ENCODE results near the gene PCIF1.

Gene PCIF1

DNA sequence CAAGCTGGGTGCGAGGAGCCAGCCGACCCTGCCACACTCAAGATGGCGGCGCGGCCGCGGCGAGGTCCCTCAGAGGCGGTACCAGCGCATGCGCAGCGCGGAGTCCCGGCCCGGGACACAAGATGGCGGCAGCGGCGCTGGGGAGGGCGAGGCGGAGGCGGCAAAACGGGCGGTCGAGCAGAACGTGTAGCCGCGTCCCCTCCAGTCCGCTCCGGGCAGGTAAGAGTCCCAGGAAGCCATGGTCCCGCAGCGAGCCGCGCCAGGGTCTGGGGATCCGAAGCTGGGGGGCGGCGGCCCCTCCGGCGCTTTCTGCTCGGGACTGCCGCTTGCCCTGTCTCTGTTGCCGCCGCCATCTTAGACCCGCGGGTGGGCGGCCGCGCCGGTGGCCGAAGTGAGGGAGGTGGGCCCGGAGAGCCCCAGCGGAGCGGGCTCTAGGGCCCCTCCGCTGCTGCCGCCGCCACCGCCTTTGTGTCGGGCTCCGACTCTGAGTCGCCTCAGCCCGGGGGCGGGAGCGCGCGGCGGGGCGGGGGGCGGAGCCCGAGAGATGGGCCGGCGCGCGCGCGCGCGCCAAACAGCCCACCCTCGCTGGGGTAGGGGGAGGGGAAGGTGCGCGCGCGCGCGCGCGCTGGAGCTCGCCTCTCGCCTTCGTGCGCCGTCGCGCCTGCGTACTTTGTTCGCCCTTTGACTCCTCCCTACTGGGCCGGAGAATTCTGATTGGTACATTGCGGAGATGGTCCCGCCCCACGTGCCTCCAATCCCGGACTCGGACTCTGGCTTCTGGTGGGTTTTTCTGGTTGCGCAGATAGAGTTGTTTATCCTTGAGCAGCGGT lies at the start of gene PCIF1:
Gene PCIF1, plus strand, starts transcription at position 98 of the 830 bp plus-strand sequence. CDS start 4,317 bp downstream, outside the sequence.
- Mint-ChIP-seq H3K4me3 (peak within 1 kb of the TSS; percentile 98), H3K27me3 (ENCODE audit: low read depth) (no peaks in the 10 kb centered on the region), H3K36me3 (ENCODE audit: low read depth) (peaks cover 31% of the 10 kb centered on the region), H3K4me1 (ENCODE audit: low read depth) (peaks cover 23% of the 10 kb centered on the region), H3K27ac (peak within 1 kb of the TSS; percentile 98), H3K9me3 (no peaks in the 10 kb centered on the region)
- DNase-seq (ENCODE audit: low spot score): peak; percentile 97

- H3K27me3 Mint-ChIP-seq (ENCODE audit: low read depth): no peaks in the 10 kb centered on the region
- H3K36me3 Mint-ChIP-seq (ENCODE audit: low read depth): peaks cover 27% of the 10 kb centered on the region
- H3K4me3 Mint-ChIP-seq: no peak overlapping the region
- peaks cover 38% of the 10 kb centered on the region for H3K4me1 Mint-ChIP-seq (ENCODE audit: low read depth)
- no peak overlapping the region for H3K27ac Mint-ChIP-seq
- no peak for DNase-seq (ENCODE audit: low spot score)
- H3K9me3 Mint-ChIP-seq: no peaks in the 10 kb centered on the region
These were observed 47.7 kb upstream of the PCIF1 start for GRCh38 chr20:45886590-45887345.

DNA sequence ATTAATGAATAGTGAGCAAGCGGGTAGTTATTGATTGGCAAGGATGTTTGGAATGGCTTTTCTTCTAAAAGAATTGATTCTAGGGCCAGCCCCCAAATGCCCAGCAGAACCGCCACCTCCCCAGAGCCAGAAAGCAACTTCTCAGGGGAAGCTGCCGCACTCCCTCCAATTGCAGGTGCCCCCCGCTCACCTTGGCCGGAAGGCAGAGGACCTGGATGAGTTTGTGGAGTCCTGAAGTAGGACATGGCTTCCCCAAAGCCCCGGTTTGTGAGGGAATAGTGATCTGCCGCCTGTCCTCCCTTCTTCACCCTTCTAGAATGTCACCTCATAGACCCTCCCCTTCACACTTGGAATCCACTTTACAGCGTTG lies 47.2 kb upstream of the PCIF1 start, which contains the start of gene SPATA25:
Gene SPATA25, minus strand, starts transcription at position 277 of the 370 bp plus-strand sequence. Its CDS starts 32 bp downstream, at position 245.
- no peak within 1 kb of the TSS for H3K4me3 Mint-ChIP-seq
- peaks cover 38% of the 10 kb centered on the region for H3K4me1 Mint-ChIP-seq (ENCODE audit: low read depth)
- H3K9me3 Mint-ChIP-seq: no peaks in the 10 kb centered on the region
- peaks cover 25% of the 10 kb centered on the region for H3K36me3 Mint-ChIP-seq (ENCODE audit: low read depth)
- no peaks in the 10 kb centered on the region for H3K27me3 Mint-ChIP-seq (ENCODE audit: low read depth)
- no peak for DNase-seq (ENCODE audit: low spot score)
- no peak within 1 kb of the TSS for H3K27ac Mint-ChIP-seq

DNA sequence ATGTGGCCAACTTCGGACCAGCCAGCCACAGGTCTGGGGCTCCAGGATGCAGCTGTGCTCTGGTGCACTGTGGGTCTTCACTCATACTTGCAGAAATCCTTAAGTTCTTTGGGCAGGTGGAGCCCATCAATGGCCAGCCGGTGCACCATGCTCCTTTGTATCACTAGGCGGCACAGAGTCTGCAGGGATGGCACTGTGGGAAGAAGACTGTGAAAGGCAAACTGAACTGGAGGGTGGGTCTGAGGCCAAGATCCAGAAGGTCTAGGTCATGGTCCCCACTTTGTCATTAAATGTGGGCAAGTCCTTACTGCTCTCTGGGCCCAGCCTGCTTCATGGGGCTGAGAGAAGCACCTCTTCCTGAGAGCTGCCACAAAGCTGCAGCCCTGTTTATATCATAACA lies 45.8 kb upstream of the PCIF1 start:
- Mint-ChIP-seq H3K4me3 (no peak overlapping the region), H3K36me3 (ENCODE audit: low read depth) (peaks cover 12% of the 10 kb centered on the region), H3K27ac (no peak overlapping the region), H3K27me3 (ENCODE audit: low read depth) (no peaks in the 10 kb centered on the region), H3K9me3 (no peaks in the 10 kb centered on the region), H3K4me1 (ENCODE audit: low read depth) (peaks cover 32% of the 10 kb centered on the region)
- no peak for DNase-seq (ENCODE audit: low spot score)

- H3K4me1 Mint-ChIP-seq (ENCODE audit: low read depth): peaks cover 27% of the 10 kb centered on the region
- H3K36me3 Mint-ChIP-seq (ENCODE audit: low read depth): peaks cover 7% of the 10 kb centered on the region
- H3K4me3 Mint-ChIP-seq: peak overlapping the region; percentile 92
- no peaks in the 10 kb centered on the region for H3K9me3 Mint-ChIP-seq
- peak; percentile 40 for DNase-seq (ENCODE audit: low spot score)
- H3K27me3 Mint-ChIP-seq (ENCODE audit: low read depth): no peaks in the 10 kb centered on the region
- peak overlapping the region; percentile 52 for H3K27ac Mint-ChIP-seq
These were observed 44.2 kb upstream of the PCIF1 start for GRCh38 chr20:45890077-45890984.

DNA sequence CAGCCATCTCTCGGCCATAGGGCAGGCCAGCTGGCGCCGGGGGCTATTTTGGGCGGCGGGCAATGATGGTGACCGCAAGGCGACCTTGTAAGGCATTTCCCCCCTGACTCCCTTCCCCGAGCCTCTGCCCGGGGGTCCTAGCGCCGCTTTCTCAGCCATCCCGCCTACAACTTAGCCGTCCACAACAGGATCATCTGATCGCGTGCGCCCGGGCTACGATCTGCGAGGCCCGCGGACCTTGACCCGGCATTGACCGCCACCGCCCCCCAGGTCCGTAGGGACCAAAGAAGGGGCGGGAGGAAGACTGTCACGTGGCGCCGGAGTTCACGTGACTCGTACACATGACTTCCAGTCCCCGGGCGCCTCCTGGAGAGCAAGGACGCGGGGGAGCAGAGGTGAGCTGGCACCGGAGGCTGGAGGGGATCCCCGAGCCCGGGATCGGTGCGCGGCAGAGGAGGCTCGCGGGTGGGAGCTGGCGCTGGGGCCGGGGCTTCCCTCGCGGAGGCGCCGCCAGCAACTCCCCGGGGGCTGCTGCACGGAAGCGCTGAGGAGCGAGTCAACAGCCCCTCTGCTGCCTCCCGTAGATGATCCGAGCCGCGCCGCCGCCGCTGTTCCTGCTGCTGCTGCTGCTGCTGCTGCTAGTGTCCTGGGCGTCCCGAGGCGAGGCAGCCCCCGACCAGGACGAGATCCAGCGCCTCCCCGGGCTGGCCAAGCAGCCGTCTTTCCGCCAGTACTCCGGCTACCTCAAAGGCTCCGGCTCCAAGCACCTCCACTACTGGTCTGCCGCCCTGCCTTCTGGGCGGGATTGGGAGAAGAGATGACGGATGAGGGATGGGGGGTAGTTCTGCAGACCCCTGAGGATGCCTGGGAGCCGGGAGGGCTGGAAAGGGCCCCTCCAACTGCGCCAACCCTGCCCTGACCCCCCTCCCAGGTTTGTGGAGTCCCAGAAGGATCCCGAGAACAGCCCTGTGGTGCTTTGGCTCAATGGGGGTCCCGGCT lies 43.2 kb upstream of the PCIF1 start, which contains the start of the genes CTSA and NEURL2:
Gene CTSA, plus strand, starts transcription at position 351 of the 999 bp plus-strand sequence. Its CDS starts 234 bp downstream, at position 585.
Gene NEURL2, minus strand, starts transcription at position 224 of the 999 bp plus-strand sequence. Its CDS starts 217 bp downstream, at position 7.
- no peaks in the 10 kb centered on the region for H3K27me3 Mint-ChIP-seq (ENCODE audit: low read depth)
- H3K36me3 Mint-ChIP-seq (ENCODE audit: low read depth): peaks cover 6% of the 10 kb centered on the region
- peaks cover 24% of the 10 kb centered on the region for H3K4me1 Mint-ChIP-seq (ENCODE audit: low read depth)
- peak within 1 kb of the TSS; percentile 80 for H3K27ac Mint-ChIP-seq
- peak within 1 kb of the TSS; percentile 92 for H3K4me3 Mint-ChIP-seq
- DNase-seq (ENCODE audit: low spot score): peak; percentile 86
- H3K9me3 Mint-ChIP-seq: no peaks in the 10 kb centered on the region

DNA sequence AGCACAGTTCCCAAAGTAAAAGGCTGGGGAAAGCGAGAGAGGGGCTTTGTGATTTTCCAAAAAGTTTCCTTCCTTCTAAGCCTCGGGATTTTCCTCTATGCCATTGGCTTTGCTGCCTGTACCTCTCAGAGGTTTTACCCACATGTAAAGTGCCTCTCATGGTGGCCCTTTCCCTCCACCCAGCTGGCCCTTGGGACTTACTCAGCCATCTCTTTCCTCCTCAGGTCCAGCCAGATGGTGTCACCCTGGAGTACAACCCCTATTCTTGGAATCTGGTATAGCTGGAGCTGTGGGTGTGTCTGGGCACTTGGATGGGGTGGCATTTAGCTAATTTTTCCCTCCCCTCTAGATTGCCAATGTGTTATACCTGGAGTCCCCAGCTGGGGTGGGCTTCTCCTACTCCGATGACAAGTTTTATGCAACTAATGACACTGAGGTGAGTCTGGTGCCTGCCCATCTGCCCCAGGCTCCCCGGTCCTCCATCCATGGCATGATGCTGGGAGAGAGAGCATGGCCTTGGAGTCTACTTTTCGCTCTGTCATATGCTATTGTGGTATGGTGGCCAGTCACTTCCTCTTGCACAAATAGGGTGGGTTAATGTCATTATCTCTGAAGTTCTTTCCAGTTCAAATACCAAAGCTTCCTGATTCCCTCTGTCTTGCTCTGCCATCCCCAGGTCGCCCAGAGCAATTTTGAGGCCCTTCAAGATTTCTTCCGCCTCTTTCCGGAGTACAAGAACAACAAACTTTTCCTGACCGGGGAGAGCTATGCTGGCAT lies 42.2 kb upstream of the PCIF1 start:
- Mint-ChIP-seq H3K36me3 (ENCODE audit: low read depth) (peaks cover 6% of the 10 kb centered on the region), H3K27me3 (ENCODE audit: low read depth) (no peaks in the 10 kb centered on the region), H3K4me1 (ENCODE audit: low read depth) (peaks cover 23% of the 10 kb centered on the region), H3K9me3 (no peaks in the 10 kb centered on the region), H3K4me3 (peak overlapping the region; percentile 92), H3K27ac (peak overlapping the region; percentile 80)
- DNase-seq (ENCODE audit: low spot score): no peak

- peak overlapping the region; percentile 17 for H3K27ac Mint-ChIP-seq
- no peaks in the 10 kb centered on the region for H3K9me3 Mint-ChIP-seq
- peaks cover 23% of the 10 kb centered on the region for H3K4me1 Mint-ChIP-seq (ENCODE audit: low read depth)
- no peaks in the 10 kb centered on the region for H3K27me3 Mint-ChIP-seq (ENCODE audit: low read depth)
- no peaks in the 10 kb centered on the region for H3K36me3 Mint-ChIP-seq (ENCODE audit: low read depth)
- peak overlapping the region; percentile 92 for H3K4me3 Mint-ChIP-seq
- DNase-seq (ENCODE audit: low spot score): no peak
These were observed 41.5 kb upstream of the PCIF1 start for GRCh38 chr20:45892828-45893500.

DNA sequence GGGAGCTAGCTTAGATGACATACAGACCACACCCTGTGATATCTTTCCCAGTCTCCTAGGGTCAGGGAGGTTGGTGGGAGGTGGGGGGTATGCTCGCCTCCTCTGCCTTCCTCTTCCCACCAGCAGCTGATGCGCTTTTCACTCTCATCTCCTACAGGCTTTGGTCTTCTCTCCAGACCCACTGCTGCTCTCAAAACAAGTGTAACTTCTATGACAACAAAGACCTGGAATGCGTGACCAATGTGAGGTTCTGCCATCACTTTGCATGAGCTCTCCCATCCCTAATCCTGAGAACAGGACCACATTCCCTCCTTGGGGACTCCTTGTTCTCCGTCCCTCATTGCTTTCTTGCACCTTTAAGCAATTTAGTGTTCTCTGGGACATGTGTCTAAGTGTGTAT lies 40.7 kb upstream of the PCIF1 start:
- Mint-ChIP-seq H3K4me3 (no peak overlapping the region), H3K27me3 (ENCODE audit: low read depth) (no peaks in the 10 kb centered on the region), H3K27ac (no peak overlapping the region), H3K9me3 (no peaks in the 10 kb centered on the region), H3K36me3 (ENCODE audit: low read depth) (no peaks in the 10 kb centered on the region), H3K4me1 (ENCODE audit: low read depth) (peaks cover 23% of the 10 kb centered on the region)
- DNase-seq (ENCODE audit: low spot score): no peak

- no peaks in the 10 kb centered on the region for H3K9me3 Mint-ChIP-seq
- H3K27me3 Mint-ChIP-seq (ENCODE audit: low read depth): no peaks in the 10 kb centered on the region
- H3K4me3 Mint-ChIP-seq: no peak overlapping the region
- peaks cover 21% of the 10 kb centered on the region for H3K4me1 Mint-ChIP-seq (ENCODE audit: low read depth)
- no peak overlapping the region for H3K27ac Mint-ChIP-seq
- H3K36me3 Mint-ChIP-seq (ENCODE audit: low read depth): no peaks in the 10 kb centered on the region
- DNase-seq (ENCODE audit: low spot score): no peak
These were observed 39.7 kb upstream of the PCIF1 start for GRCh38 chr20:45894797-45895196.

DNA sequence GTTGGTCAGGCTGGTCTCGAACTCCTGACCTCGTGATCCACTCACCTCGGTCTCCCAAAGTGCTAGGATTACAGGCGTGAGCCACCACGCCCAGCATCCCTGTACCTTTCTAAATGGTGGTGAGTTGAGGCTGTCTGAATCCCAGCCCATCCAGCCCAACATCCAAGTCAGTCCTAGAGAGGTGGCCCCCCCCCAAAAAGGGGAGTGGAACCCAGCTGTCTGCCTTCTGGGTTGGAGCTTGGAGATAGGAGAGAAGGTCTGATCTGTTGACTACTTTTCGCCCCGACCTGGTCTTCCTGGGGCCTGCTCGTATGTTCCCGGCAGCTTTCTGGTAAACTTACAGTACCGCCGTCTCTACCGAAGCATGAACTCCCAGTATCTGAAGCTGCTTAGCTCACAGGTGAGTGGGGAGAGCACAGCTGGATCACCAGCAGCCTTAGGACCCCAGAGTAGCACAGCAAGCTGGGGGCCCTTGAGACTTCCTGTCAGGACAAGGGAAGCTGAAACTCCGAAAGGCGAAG lies 37.8 kb upstream of the PCIF1 start:
- no peaks in the 10 kb centered on the region for H3K9me3 Mint-ChIP-seq

More for the DNA sequence above, 37.8 kb upstream of the PCIF1 start:
- Mint-ChIP-seq H3K27me3 (ENCODE audit: low read depth) (no peaks in the 10 kb centered on the region), H3K36me3 (ENCODE audit: low read depth) (no peaks in the 10 kb centered on the region), H3K4me1 (ENCODE audit: low read depth) (peaks cover 13% of the 10 kb centered on the region), H3K4me3 (no peak overlapping the region), H3K27ac (no peak overlapping the region)
- no peak for DNase-seq (ENCODE audit: low spot score)

All from T-helper 2 cell treated with Interferon-gamma antibody and Interleukin-4, amounts not matched to agents 5 μg/mL and 100 μg/mL, for 36 hours (primary cell).